Liver (tissue), 9 donors: ENCODE results near the gene ILDR2. TPM values are rescaled to one million over a fixed set of nuclear protein-coding genes. Genes with fewer than 3 reads are reported as not detected.

ENCODE experiments used
- DNase-seq: peaks from one replicate; pipeline ENCODE4 v3.0.0-alpha.2; 2017; ENCODE audit warnings: low spot score
- H3K27ac ChIP-seq, 2 donors: one replicate each; pipeline ENCODE4 v1.7.0; 2013; ENCODE audit warnings: inconsistent platforms in 2 of 2, low read length in 2 of 2, control low read depth in 1 of 2, low read depth in 1 of 2, mild to moderate bottlenecking in 1 of 2
- H3K27me3 ChIP-seq, 4 donors: one replicate each; pipeline versions ENCODE4 v1.6.1 to v1.7.0; 2013; ENCODE audit warnings: low read length in 3 of 4, inconsistent platforms in 1 of 4, mild to moderate bottlenecking in 1 of 4, moderate library complexity in 1 of 4; ENCODE audit not compliant: control insufficient read depth in 4 of 4, insufficient read depth in 4 of 4
- H3K36me3 ChIP-seq, 4 donors: one replicate each; pipeline versions ENCODE4 v1.6.1 to v1.7.0; 2013; ENCODE audit warnings: low read length in 3 of 4, mild to moderate bottlenecking in 3 of 4, low read depth in 1 of 4, moderate library complexity in 1 of 4; ENCODE audit not compliant: control insufficient read depth in 4 of 4, insufficient read depth in 3 of 4
- H3K4me1 ChIP-seq, 4 donors: one replicate each; pipeline versions ENCODE4 v1.6.1 to v1.7.0; 2013; ENCODE audit warnings: low read length in 3 of 4, mild to moderate bottlenecking in 3 of 4, moderate library complexity in 1 of 4; ENCODE audit not compliant: control insufficient read depth in 4 of 4, insufficient read depth in 4 of 4
- H3K4me3 ChIP-seq, 3 donors: one replicate each; pipeline versions ENCODE4 v1.6.1 to v1.7.0; 2013; ENCODE audit warnings: low read length in 3 of 3, control low read depth in 1 of 3, low read depth in 1 of 3, mild to moderate bottlenecking in 1 of 3
- H3K9ac ChIP-seq, 2 donors: one replicate each; pipeline ENCODE4 v1.7.0; 2013; ENCODE audit warnings: low read length in 2 of 2, mild to moderate bottlenecking in 2 of 2, moderate library complexity in 2 of 2, control low read depth in 1 of 2, low read depth in 1 of 2
- H3K9me3 ChIP-seq, 4 donors: one replicate each; pipeline versions ENCODE4 v1.6.1 to v1.7.0; 2013; ENCODE audit warnings: low read length in 3 of 4; ENCODE audit not compliant: control insufficient read depth in 4 of 4
- EGR1 ChIP-seq, 2 donors: IDR thresholded peaks; 2 replicates each; pipeline ENCODE4 v1.6.1; 2016 to 2018; ENCODE audit warnings: antibody characterized with exemption in 2 of 2, low read depth in 2 of 2
- FOXA1 ChIP-seq: IDR thresholded peaks from 2 replicates; pipeline ENCODE4 v1.6.1; 2016; ENCODE audit warnings: antibody characterized with exemption
- FOXA2 ChIP-seq: IDR thresholded peaks from 2 replicates; pipeline ENCODE4 v1.6.1; 2016; ENCODE audit warnings: antibody characterized with exemption
- GABPA ChIP-seq, 2 donors: IDR thresholded peaks in 1 of 2; conservative IDR thresholded peaks in 1 of 2; 2 replicates each; pipeline ENCODE4 v1.6.1; 2016; ENCODE audit warnings: antibody characterized with exemption in 2 of 2, mild to moderate bottlenecking in 1 of 2, moderate library complexity in 1 of 2
- HNF4A ChIP-seq, 2 donors: conservative IDR thresholded peaks; 2 replicates each; pipeline ENCODE4 v1.6.1; 2016; ENCODE audit warnings: antibody characterized with exemption in 2 of 2, mild to moderate bottlenecking in 2 of 2
- HNF4G ChIP-seq: IDR thresholded peaks from 2 replicates; pipeline ENCODE4 v1.6.1; 2016; ENCODE audit warnings: antibody characterized with exemption
- JUND ChIP-seq, 2 donors: IDR thresholded peaks; 2 replicates each; pipeline ENCODE4 v1.6.1; 2016; ENCODE audit warnings: antibody characterized with exemption in 2 of 2
- NR2F2 ChIP-seq: IDR thresholded peaks from 2 replicates; pipeline ENCODE4 v1.6.1; 2016; ENCODE audit warnings: antibody characterized with exemption
- RAD21 ChIP-seq, 2 donors: IDR thresholded peaks; 2 replicates each; pipeline ENCODE4 v1.6.1; 2016; ENCODE audit warnings: antibody characterized with exemption in 2 of 2, mild to moderate bottlenecking in 2 of 2
- RXRA ChIP-seq, 2 donors: IDR thresholded peaks; 2 replicates each; pipeline ENCODE4 v1.6.1; 2017 to 2018; ENCODE audit warnings: antibody characterized with exemption in 2 of 2, mild to moderate bottlenecking in 1 of 2
- SP1 ChIP-seq: IDR thresholded peaks from 2 replicates; pipeline ENCODE4 v1.6.1; 2018; ENCODE audit warnings: antibody characterized with exemption, mild to moderate bottlenecking
- TAF1 ChIP-seq: conservative IDR thresholded peaks from 2 replicates; pipeline ENCODE4 v1.6.1; 2016; ENCODE audit warnings: antibody characterized with exemption, mild to moderate bottlenecking
- YY1 ChIP-seq: IDR thresholded peaks from 2 replicates; pipeline ENCODE4 v1.6.1; 2016; ENCODE audit warnings: antibody characterized with exemption, mild to moderate bottlenecking
- WGBS: extraction: QIAGEN DNeasy Blood & Tissue Kit; methylation state at CpG from one replicate; pipeline ENCODE4 v1.1.7; 2013; 5-methylcytosine and 5-hydroxymethylcytosine counted together
- polyA plus RNA-seq, 2 donors: library from polyadenylated mRNA; stranded (reverse) in 1 of 2; unstranded in 1 of 2; fragments of 200-250 nt in 1 of 2; fragments of >200 nt in 1 of 2; fragmentation: Nextera tagmentation in 1 of 2; extraction: Ambion mirVana in 1 of 2; gene quantifications; one replicate each; pipeline versions ENCODE4 v1.2.1 to v1.2.3, GENCODE V29; 2013 to 2015
- total RNA-seq, 2 donors: library from RNA; depleted of rRNA; stranded (reverse); fragments of >200 nt; gene quantifications; one replicate each; pipeline ENCODE4 v1.2.3, GENCODE V29; 2014
- TF ChIP-seq, protein P1 (sequence below): IDR thresholded peaks from 2 replicates; pipeline ENCODE4 v1.6.1; 2016; ENCODE audit warnings: antibody characterized with exemption, mild to moderate bottlenecking
- TF ChIP-seq, protein P2 (sequence below): IDR thresholded peaks from 2 replicates; pipeline ENCODE4 v1.6.1; 2016; ENCODE audit warnings: antibody characterized with exemption
- TF ChIP-seq, protein P3 (sequence below): IDR thresholded peaks from 2 replicates; pipeline ENCODE4 v1.6.1; 2016; ENCODE audit warnings: antibody characterized with exemption
- TF ChIP-seq, protein P4 (sequence below): IDR thresholded peaks from 2 replicates; pipeline ENCODE4 v1.6.1; 2016; ENCODE audit warnings: antibody characterized with exemption
- TF ChIP-seq, protein P5 (sequence below): fragments of 150-350 bp; IDR thresholded peaks from 2 replicates; pipeline ENCODE4 v1.5.1; 2017; ENCODE audit warnings: improper control_type of control experiment, low read depth, low read length; ENCODE audit not compliant: missing input control
- donor health status: healthy.
- donor health status: healthy.
- donor health status: healthy.
- donor health status: healthy.
- donor health status: healthy.

Gene ILDR2
- total and polyA plus RNA-seq, 4 donors, result 0.09 to 7.4 (median 0.44) TPM

DNA sequence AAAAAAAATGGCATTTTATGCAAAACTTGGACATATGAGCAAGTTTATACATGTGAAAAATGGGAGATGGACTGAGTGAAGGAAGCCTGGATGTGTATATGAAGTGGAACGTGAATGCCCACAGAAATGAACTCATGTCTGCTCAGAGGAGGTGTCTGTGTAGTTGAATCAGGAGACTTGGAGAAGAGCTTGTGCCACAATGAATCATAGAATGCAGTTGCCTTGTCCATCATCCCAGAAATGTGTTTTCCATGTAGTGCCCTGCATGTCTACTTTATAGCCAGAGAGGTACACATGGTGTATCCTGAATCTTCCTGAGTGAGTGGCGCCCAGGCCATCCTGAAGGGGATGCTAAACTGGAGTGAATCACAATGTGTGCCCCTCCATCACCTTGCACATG lies 2.6 kb upstream of the ILDR2 start:
- Histone ChIP-seq H3K9me3 (no peaks in the 10 kb centered on the region), H3K9ac (no peak overlapping the region), H3K27me3 (no peaks in the 10 kb centered on the region), H3K4me3 (no peak overlapping the region), H3K36me3 (no peaks in the 10 kb centered on the region), H3K4me1 (peaks cover 1 to 13% (median 7%) of the 10 kb centered on the region in 4 donors), H3K27ac (no peak overlapping the region)
- no peak for TF ChIP-seq SP1
- TF ChIP-seq, protein P1, sequence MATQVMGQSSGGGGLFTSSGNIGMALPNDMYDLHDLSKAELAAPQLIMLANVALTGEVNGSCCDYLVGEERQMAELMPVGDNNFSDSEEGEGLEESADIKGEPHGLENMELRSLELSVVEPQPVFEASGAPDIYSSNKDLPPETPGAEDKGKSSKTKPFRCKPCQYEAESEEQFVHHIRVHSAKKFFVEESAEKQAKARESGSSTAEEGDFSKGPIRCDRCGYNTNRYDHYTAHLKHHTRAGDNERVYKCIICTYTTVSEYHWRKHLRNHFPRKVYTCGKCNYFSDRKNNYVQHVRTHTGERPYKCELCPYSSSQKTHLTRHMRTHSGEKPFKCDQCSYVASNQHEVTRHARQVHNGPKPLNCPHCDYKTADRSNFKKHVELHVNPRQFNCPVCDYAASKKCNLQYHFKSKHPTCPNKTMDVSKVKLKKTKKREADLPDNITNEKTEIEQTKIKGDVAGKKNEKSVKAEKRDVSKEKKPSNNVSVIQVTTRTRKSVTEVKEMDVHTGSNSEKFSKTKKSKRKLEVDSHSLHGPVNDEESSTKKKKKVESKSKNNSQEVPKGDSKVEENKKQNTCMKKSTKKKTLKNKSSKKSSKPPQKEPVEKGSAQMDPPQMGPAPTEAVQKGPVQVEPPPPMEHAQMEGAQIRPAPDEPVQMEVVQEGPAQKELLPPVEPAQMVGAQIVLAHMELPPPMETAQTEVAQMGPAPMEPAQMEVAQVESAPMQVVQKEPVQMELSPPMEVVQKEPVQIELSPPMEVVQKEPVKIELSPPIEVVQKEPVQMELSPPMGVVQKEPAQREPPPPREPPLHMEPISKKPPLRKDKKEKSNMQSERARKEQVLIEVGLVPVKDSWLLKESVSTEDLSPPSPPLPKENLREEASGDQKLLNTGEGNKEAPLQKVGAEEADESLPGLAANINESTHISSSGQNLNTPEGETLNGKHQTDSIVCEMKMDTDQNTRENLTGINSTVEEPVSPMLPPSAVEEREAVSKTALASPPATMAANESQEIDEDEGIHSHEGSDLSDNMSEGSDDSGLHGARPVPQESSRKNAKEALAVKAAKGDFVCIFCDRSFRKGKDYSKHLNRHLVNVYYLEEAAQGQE, result no peak
- TF ChIP-seq HNF4A (conservative IDR thresholded peaks at IDR 0.05), result no peak
- TF ChIP-seq EGR1 (IDR thresholded peaks at IDR 0.05; ENCODE audit: low read depth in 2 of 2), result no peak
- TF ChIP-seq, protein P2, sequence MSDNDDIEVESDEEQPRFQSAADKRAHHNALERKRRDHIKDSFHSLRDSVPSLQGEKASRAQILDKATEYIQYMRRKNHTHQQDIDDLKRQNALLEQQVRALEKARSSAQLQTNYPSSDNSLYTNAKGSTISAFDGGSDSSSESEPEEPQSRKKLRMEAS, result no peak
- TF ChIP-seq YY1, result no peak
- TF ChIP-seq HNF4G, result no peak
- no peak for TF ChIP-seq RXRA (IDR thresholded peaks at IDR 0.05)
- DNase-seq, result no peak
- WGBS, result 98% methylated on average over 2 of the region's 2 CpGs

DNA sequence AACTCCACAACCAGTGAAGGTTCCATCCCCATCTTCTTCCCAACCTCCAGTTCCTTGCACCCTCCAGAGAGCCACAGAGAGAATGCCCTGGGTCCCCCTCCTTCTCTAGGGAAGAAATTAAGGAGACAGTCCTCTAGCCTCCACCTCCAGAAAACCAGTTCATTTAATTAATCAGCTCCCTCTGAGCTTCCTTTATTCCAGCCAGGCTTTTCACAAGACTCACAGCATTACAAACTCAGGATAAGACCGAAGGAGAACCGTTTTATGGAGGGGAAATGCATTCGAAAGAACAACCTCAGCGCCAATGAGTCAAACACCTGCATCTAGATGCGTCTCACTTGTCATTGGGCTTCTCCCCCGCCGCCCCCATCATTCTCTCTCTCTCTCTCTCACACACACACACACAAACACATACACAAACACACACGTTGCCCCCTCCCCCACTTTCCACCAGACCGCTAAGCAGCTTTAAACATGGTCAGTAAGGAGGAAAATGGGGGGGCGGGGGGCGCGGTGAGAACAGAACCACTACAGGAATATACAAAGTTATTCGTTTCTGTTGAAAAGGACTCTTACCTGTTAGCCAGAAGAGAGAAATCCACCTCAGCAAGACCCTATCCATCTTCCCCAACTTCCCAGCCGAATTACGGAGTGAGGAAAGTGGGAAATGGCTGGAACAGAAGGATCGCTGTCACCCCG lies 544 bp downstream of the ILDR2 start:
- 4% methylated on average over 17 of the region's 17 CpGs for WGBS
- no peaks in the 10 kb centered on the region for H3K27me3 ChIP-seq
- no peak overlapping the region for H3K9ac ChIP-seq
- no peaks in the 10 kb centered on the region for H3K36me3 ChIP-seq
- H3K9me3 ChIP-seq, result no peaks in the 10 kb centered on the region
- no peak overlapping the region for H3K27ac ChIP-seq
- H3K4me3 ChIP-seq, result peak overlapping the region; percentile 1 to 85 (median 47)
- H3K4me1 ChIP-seq, result peaks cover 1 to 8% (median 7%) of the 10 kb centered on the region in 4 donors
- no peak for DNase-seq
- no peak for TF ChIP-seq RXRA (IDR thresholded peaks at IDR 0.05)
- no peak for TF ChIP-seq YY1
- no peak for TF ChIP-seq TAF1
- TF ChIP-seq FOXA2, result no peak
- no peak for TF ChIP-seq NR2F2
- TF ChIP-seq, protein P3, sequence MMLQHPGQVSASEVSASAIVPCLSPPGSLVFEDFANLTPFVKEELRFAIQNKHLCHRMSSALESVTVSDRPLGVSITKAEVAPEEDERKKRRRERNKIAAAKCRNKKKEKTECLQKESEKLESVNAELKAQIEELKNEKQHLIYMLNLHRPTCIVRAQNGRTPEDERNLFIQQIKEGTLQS, result no peak
- TF ChIP-seq, protein P2, result no peak
- no peak for TF ChIP-seq HNF4G
- no peak for TF ChIP-seq GABPA (IDR thresholded peaks at IDR 0.05 in 1 of 2, conservative IDR thresholded peaks at IDR 0.05 in 1 of 2)
- TF ChIP-seq EGR1 (IDR thresholded peaks at IDR 0.05; ENCODE audit: low read depth in 2 of 2), result no peak
- no peak for TF ChIP-seq RAD21 (IDR thresholded peaks at IDR 0.05)
- TF ChIP-seq, protein P4, sequence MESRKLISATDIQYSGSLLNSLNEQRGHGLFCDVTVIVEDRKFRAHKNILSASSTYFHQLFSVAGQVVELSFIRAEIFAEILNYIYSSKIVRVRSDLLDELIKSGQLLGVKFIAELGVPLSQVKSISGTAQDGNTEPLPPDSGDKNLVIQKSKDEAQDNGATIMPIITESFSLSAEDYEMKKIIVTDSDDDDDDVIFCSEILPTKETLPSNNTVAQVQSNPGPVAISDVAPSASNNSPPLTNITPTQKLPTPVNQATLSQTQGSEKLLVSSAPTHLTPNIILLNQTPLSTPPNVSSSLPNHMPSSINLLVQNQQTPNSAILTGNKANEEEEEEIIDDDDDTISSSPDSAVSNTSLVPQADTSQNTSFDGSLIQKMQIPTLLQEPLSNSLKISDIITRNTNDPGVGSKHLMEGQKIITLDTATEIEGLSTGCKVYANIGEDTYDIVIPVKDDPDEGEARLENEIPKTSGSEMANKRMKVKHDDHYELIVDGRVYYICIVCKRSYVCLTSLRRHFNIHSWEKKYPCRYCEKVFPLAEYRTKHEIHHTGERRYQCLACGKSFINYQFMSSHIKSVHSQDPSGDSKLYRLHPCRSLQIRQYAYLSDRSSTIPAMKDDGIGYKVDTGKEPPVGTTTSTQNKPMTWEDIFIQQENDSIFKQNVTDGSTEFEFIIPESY, result no peak
- no peak for TF ChIP-seq JUND (IDR thresholded peaks at IDR 0.05)
- no peak for TF ChIP-seq FOXA1
- TF ChIP-seq, protein P1, result no peak
- no peak for TF ChIP-seq SP1
- no peak for TF ChIP-seq HNF4A (conservative IDR thresholded peaks at IDR 0.05)
- TF ChIP-seq, protein P5, sequence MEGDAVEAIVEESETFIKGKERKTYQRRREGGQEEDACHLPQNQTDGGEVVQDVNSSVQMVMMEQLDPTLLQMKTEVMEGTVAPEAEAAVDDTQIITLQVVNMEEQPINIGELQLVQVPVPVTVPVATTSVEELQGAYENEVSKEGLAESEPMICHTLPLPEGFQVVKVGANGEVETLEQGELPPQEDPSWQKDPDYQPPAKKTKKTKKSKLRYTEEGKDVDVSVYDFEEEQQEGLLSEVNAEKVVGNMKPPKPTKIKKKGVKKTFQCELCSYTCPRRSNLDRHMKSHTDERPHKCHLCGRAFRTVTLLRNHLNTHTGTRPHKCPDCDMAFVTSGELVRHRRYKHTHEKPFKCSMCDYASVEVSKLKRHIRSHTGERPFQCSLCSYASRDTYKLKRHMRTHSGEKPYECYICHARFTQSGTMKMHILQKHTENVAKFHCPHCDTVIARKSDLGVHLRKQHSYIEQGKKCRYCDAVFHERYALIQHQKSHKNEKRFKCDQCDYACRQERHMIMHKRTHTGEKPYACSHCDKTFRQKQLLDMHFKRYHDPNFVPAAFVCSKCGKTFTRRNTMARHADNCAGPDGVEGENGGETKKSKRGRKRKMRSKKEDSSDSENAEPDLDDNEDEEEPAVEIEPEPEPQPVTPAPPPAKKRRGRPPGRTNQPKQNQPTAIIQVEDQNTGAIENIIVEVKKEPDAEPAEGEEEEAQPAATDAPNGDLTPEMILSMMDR, result no peak
